H9 (cell line): ENCODE measurements around the gene TDRD1. TPM values are rescaled to one million over a fixed set of nuclear protein-coding genes. Genes with fewer than 3 reads are reported as not detected.

Experiments
- DNase-seq: peaks from one replicate; pipeline ENCODE4 v3.0.0-alpha.2; 2017
- H2AFZ ChIP-seq: one replicate; pipeline ENCODE4 v1.6.1; 2013; ENCODE audit warnings: mild to moderate bottlenecking, low read length, control low read depth, moderate library complexity
- H2AK5ac ChIP-seq: 2 replicates; pipeline ENCODE4 v1.6.1; 2013; ENCODE audit warnings: low read length, control low read depth, mixed read lengths; ENCODE audit not compliant: insufficient read length
- H2BK120ac ChIP-seq: one replicate; pipeline ENCODE4 v1.6.1; 2013; ENCODE audit warnings: low read depth, mild to moderate bottlenecking, low read length, control low read depth, inconsistent platforms; ENCODE audit not compliant: poor library complexity, severe bottlenecking
- H2BK12ac ChIP-seq: 2 replicates; pipeline ENCODE4 v1.6.1; 2013; ENCODE audit warnings: low read length, control low read depth, mixed read lengths, low read depth; ENCODE audit not compliant: insufficient read length
- H2BK15ac ChIP-seq: 2 replicates; pipeline ENCODE4 v1.6.1; 2013; ENCODE audit warnings: low read depth, low read length, control low read depth
- H2BK20ac ChIP-seq: one replicate; pipeline ENCODE4 v1.6.1; 2013; ENCODE audit warnings: low read depth, mild to moderate bottlenecking, low read length, control low read depth, inconsistent platforms; ENCODE audit not compliant: poor library complexity, severe bottlenecking
- H2BK5ac ChIP-seq: 2 replicates; pipeline ENCODE4 v1.6.1; 2013; ENCODE audit warnings: low read length, control low read depth, mixed read lengths; ENCODE audit not compliant: insufficient read length
- H3K14ac ChIP-seq: 2 replicates; pipeline ENCODE4 v1.6.1; 2013; ENCODE audit warnings: low read length, control low read depth; ENCODE audit not compliant: insufficient read depth
- H3K18ac ChIP-seq: 2 replicates; pipeline ENCODE4 v1.6.1; 2013; ENCODE audit warnings: low read depth, mild to moderate bottlenecking, mixed read lengths, low read length, control low read depth; ENCODE audit not compliant: insufficient read length
- H3K23ac ChIP-seq: 2 replicates; pipeline ENCODE4 v1.6.1; 2013; ENCODE audit warnings: low read length, control low read depth, mixed read lengths, low read depth; ENCODE audit not compliant: insufficient read length
- H3K23me2 ChIP-seq: 2 replicates; pipeline ENCODE4 v1.6.1; 2013; ENCODE audit warnings: low read depth, mild to moderate bottlenecking, mixed read lengths, low read length, control low read depth; ENCODE audit not compliant: insufficient read length, poor library complexity, severe bottlenecking
- H3K27ac ChIP-seq: 2 replicates; pipeline ENCODE4 v1.5.1; 2013; ENCODE audit warnings: low read length, control low read depth, mixed read lengths, low read depth; ENCODE audit not compliant: insufficient read length
- H3K27me3 ChIP-seq: 2 replicates; pipeline ENCODE4 v1.6.1; 2013; ENCODE audit warnings: low read length, control low read depth, inconsistent platforms; ENCODE audit not compliant: insufficient read depth
- H3K4ac ChIP-seq: 2 replicates; pipeline ENCODE4 v1.6.1; 2013; ENCODE audit warnings: low read depth, mild to moderate bottlenecking, control low read depth, inconsistent platforms, low read length, moderate library complexity
- H3K4me1 ChIP-seq: 2 replicates; pipeline ENCODE4 v1.6.1; 2013; ENCODE audit warnings: low read length, control low read depth, inconsistent platforms; ENCODE audit not compliant: insufficient read depth
- H3K4me2 ChIP-seq: 2 replicates; pipeline ENCODE4 v1.6.1; 2013; ENCODE audit warnings: low read length, control low read depth, mixed read lengths; ENCODE audit not compliant: insufficient read length, insufficient read depth
- H3K56ac ChIP-seq: 2 replicates; pipeline ENCODE4 v1.6.1; 2013; ENCODE audit warnings: low read depth, mild to moderate bottlenecking, mixed read lengths, low read length, control low read depth; ENCODE audit not compliant: insufficient read length
- H3K79me1 ChIP-seq: 2 replicates; pipeline ENCODE4 v1.6.1; 2013; ENCODE audit warnings: low read depth, mild to moderate bottlenecking, moderate library complexity, low read length, control low read depth, inconsistent platforms; ENCODE audit not compliant: insufficient read depth, poor library complexity, severe bottlenecking
- H3K79me2 ChIP-seq: 2 replicates; pipeline ENCODE4 v1.6.1; 2013; ENCODE audit warnings: low read length, control low read depth, inconsistent platforms; ENCODE audit not compliant: insufficient read depth
- H3K9ac ChIP-seq: 2 replicates; pipeline ENCODE4 v1.6.1; 2013; ENCODE audit warnings: low read length, control low read depth, mixed read lengths; ENCODE audit not compliant: insufficient read length; ENCODE audit errors: extremely low read depth
- H3K9me3 ChIP-seq: one replicate; pipeline ENCODE4 v1.6.1; 2013; ENCODE audit warnings: low read depth, low read length, inconsistent platforms; ENCODE audit not compliant: control insufficient read depth
- H3T11ph ChIP-seq: one replicate; pipeline ENCODE4 v1.6.1; 2013; ENCODE audit warnings: mild to moderate bottlenecking, low read length, control low read depth, inconsistent platforms
- H4K20me1 ChIP-seq: one replicate; pipeline ENCODE4 v1.6.1; 2013; ENCODE audit not compliant: control insufficient read depth, insufficient read length, insufficient read depth
- H4K5ac ChIP-seq: 2 replicates; pipeline ENCODE4 v1.6.1; 2013; ENCODE audit warnings: low read depth, mild to moderate bottlenecking, mixed read lengths, low read length, control low read depth; ENCODE audit not compliant: insufficient read length
- H4K8ac ChIP-seq: replicated peaks from 2 replicates; pipeline ENCODE4 v1.6.1; 2013; ENCODE audit warnings: low read length, control low read depth, mixed read lengths, low read depth; ENCODE audit not compliant: insufficient read length
- H4K91ac ChIP-seq: 2 replicates; pipeline ENCODE4 v1.6.1; 2013; ENCODE audit warnings: low read depth, mild to moderate bottlenecking, moderate library complexity, mixed read lengths, low read length, control low read depth; ENCODE audit not compliant: insufficient read length
- H3K27ac Mint-ChIP-seq, 3 experiments: 2 replicates in 2 of 3; 3 replicates in 1 of 3; pipeline ENCODE4 v1.8.0; 2020 to 2021; ENCODE audit warnings: mixed read lengths in 3 of 3, mild to moderate bottlenecking in 1 of 3, moderate library complexity in 1 of 3
- H3K27me3 Mint-ChIP-seq: 2 replicates; pipeline ENCODE4 v1.8.0; 2021; ENCODE audit warnings: low read depth, mild to moderate bottlenecking, moderate library complexity, mixed read lengths
- H3K36me3 Mint-ChIP-seq, 3 experiments: 2 replicates in 2 of 3; 3 replicates in 1 of 3; pipeline ENCODE4 v1.8.0; 2020 to 2021; ENCODE audit warnings: low read depth in 3 of 3, mixed read lengths in 3 of 3; ENCODE audit not compliant: insufficient read depth in 1 of 3
- H3K4me1 Mint-ChIP-seq, 2 experiments: 2 replicates each; pipeline ENCODE4 v1.8.0; 2020; ENCODE audit warnings: mixed read lengths in 2 of 2
- H3K4me3 Mint-ChIP-seq, 2 experiments: 2 replicates in 1 of 2; 3 replicates in 1 of 2; pipeline ENCODE4 v1.8.0; 2020 to 2021; ENCODE audit warnings: mild to moderate bottlenecking in 2 of 2, mixed read lengths in 2 of 2, moderate library complexity in 1 of 2
- H3K9me3 Mint-ChIP-seq, 2 experiments: 2 replicates in 1 of 2; 3 replicates in 1 of 2; pipeline ENCODE4 v1.8.0; 2020; ENCODE audit warnings: mild to moderate bottlenecking in 2 of 2, mixed read lengths in 2 of 2, moderate library complexity in 1 of 2
- CTCF ChIP-seq: fragments of 200-600 bp; sonication (generic); conservative IDR thresholded peaks from 3 replicates; pipeline ENCODE4 v1.8.0; 2021; ENCODE audit warnings: antibody characterized with exemption, mild to moderate bottlenecking
- WGBS: extraction: QIAGEN DNeasy Blood & Tissue Kit; methylation state at CpG from one replicate; pipeline ENCODE4 v1.1.7; 2013; ENCODE audit warnings: missing lambda C conversion rate, low lambda C conversion rate, mixed read lengths; ENCODE audit not compliant: insufficient read length; ENCODE audit errors: extremely low coverage; 5-methylcytosine and 5-hydroxymethylcytosine counted together
- total RNA-seq: library from RNA; stranded (reverse); gene quantifications from 2 replicates; pipeline ENCODE4 v1.2.1, GENCODE V29; 2021

The TDRD1 gene
- total RNA-seq, 1 experiment from 2014 or later = 0.15 TPM

- Histone ChIP-seq H3K9me3 (no peaks in the 10 kb centered on the region), H3K23me2 (no peaks in the 10 kb centered on the region), H3K4me2 (no peak overlapping the region), H4K20me1 (no peaks in the 10 kb centered on the region), H3K79me1 (no peaks in the 10 kb centered on the region), H3K79me2 (no peaks in the 10 kb centered on the region), H3K27ac (no peak overlapping the region), H4K5ac (no peak overlapping the region), H4K91ac (no peak overlapping the region), H2BK20ac (no peak overlapping the region), H4K8ac (no peak overlapping the region), H3K14ac (no peak overlapping the region), H3T11ph (no peak overlapping the region), H3K18ac (no peak overlapping the region), H2BK15ac (no peak overlapping the region), H3K4me1 (no peaks in the 10 kb centered on the region), H3K27me3 (no peaks in the 10 kb centered on the region), H3K4ac (no peak overlapping the region), H2AK5ac (no peak overlapping the region), H2BK5ac (no peak overlapping the region), H2AFZ (no peak overlapping the region), H3K9ac (no peak overlapping the region), H2BK120ac (no peak overlapping the region), H3K56ac (no peak overlapping the region), H3K23ac (no peak overlapping the region), H2BK12ac (no peak overlapping the region)
- no peak for TF ChIP-seq CTCF
- Mint-ChIP-seq H3K4me3 (no peak overlapping the region), H3K27me3 (no peaks in the 10 kb centered on the region; the same call in 1 of the 2 replicates), H3K9me3 (peaks cover 11 to 13% of the 10 kb centered on the region in 2 experiments), H3K4me1 (peaks cover 0 to 2% of the 10 kb centered on the region in 2 experiments; a peak in 2 of 4 replicates), H3K36me3 (peaks cover 9 to 18% (median 14%) of the 10 kb centered on the region in 3 experiments), H3K27ac (no peak overlapping the region)
- no peak for DNase-seq
- WGBS = no CpG with 5 or more reads among the region's 5 CpGs
Measured at GRCh38 chr10:114252092-114252491, 72.9 kb downstream of the TDRD1 start.
